ENCODE data around the gene LRP2.
A peak's percentile ranks its signal among the peaks of the same experiment; 100 is the strongest.
"Not testable (repeated sequence)": the region's sequence is repeated elsewhere in the genome, so short reads cannot be mapped to it uniquely, and the experiment has no call there.

The LRP2 gene

GRCh38 chr2:169275696-169276444 is 86.5 kb downstream of the LRP2 start:
- no peak overlapping the region for H3K27ac ChIP-seq
- peak; percentile 18; the same call in 1 of the 2 replicates for TF ChIP-seq CTCF (IDR thresholded peaks at IDR 0.05)
- no peak for TF ChIP-seq ZFX (IDR thresholded peaks at IDR 0.05; ENCODE audit: borderline replicate concordance)

GRCh38 chr2:169272010-169272409 is 90.3 kb downstream of the LRP2 start:
- no peak for TF ChIP-seq ZFX (IDR thresholded peaks at IDR 0.05; ENCODE audit: borderline replicate concordance)
- no peak for TF ChIP-seq CTCF (IDR thresholded peaks at IDR 0.05)
- no peak overlapping the region for H3K27ac ChIP-seq

GRCh38 chr2:169270574-169270973 is 91.8 kb downstream of the LRP2 start:
- not testable (repeated sequence) for H3K27ac ChIP-seq

GRCh38 chr2:169265591-169265990 is 96.7 kb downstream of the LRP2 start:
- no peak overlapping the region for H3K27ac ChIP-seq
- TF ChIP-seq ZFX (IDR thresholded peaks at IDR 0.05; ENCODE audit: borderline replicate concordance), result no peak
- no peak for TF ChIP-seq CTCF (IDR thresholded peaks at IDR 0.05)

GRCh38 chr2:169260846-169261642 is 101.3 kb downstream of the LRP2 start:
- no peak overlapping the region for H3K27ac ChIP-seq
- TF ChIP-seq ZFX (IDR thresholded peaks at IDR 0.05; ENCODE audit: borderline replicate concordance), result no peak
- TF ChIP-seq CTCF (IDR thresholded peaks at IDR 0.05), result no peak

- H3K27ac ChIP-seq, result no peak overlapping the region
- TF ChIP-seq CTCF (IDR thresholded peaks at IDR 0.05) (no peak), ZFX (IDR thresholded peaks at IDR 0.05; ENCODE audit: borderline replicate concordance) (no peak)
Observed at GRCh38 chr2:169260246-169260645, 102.1 kb downstream of the LRP2 start.

- H3K27ac ChIP-seq, result no peak overlapping the region
- TF ChIP-seq CTCF (IDR thresholded peaks at IDR 0.05), result no peak
- no peak for TF ChIP-seq ZFX (IDR thresholded peaks at IDR 0.05; ENCODE audit: borderline replicate concordance)
Observed at GRCh38 chr2:169259402-169259801, 102.9 kb downstream of the LRP2 start.

Measured in 22Rv1 (cell line).